GM18511 (cell line): ENCODE results near the gene HIC2.
"Not testable (repeated sequence)": the region's sequence is repeated elsewhere in the genome, so short reads cannot be mapped to it uniquely, and the experiment has no call there.

Experiments used
- ATAC-seq: cut with Tn5 transposase; IDR thresholded peaks from one replicate; pipeline ENCODE4 v1.9.1; 2021; ENCODE audit warnings: mild to moderate bottlenecking, moderate library complexity; ENCODE audit not compliant: unreplicated experiment

Gene HIC2, protein sequence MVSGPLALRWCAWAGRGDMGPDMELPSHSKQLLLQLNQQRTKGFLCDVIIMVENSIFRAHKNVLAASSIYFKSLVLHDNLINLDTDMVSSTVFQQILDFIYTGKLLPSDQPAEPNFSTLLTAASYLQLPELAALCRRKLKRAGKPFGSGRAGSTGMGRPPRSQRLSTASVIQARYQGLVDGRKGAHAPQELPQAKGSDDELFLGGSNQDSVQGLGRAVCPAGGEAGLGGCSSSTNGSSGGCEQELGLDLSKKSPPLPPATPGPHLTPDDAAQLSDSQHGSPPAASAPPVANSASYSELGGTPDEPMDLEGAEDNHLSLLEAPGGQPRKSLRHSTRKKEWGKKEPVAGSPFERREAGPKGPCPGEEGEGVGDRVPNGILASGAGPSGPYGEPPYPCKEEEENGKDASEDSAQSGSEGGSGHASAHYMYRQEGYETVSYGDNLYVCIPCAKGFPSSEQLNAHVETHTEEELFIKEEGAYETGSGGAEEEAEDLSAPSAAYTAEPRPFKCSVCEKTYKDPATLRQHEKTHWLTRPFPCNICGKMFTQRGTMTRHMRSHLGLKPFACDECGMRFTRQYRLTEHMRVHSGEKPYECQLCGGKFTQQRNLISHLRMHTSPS

GRCh38 chr22:21417227-21417746, at the start of gene HIC2:
Gene HIC2 (plus strand): TSS chr22:21417371. CDS start chr22:21442832, 25,461 bp downstream.
- peak; percentile 81 for ATAC-seq

DNA sequence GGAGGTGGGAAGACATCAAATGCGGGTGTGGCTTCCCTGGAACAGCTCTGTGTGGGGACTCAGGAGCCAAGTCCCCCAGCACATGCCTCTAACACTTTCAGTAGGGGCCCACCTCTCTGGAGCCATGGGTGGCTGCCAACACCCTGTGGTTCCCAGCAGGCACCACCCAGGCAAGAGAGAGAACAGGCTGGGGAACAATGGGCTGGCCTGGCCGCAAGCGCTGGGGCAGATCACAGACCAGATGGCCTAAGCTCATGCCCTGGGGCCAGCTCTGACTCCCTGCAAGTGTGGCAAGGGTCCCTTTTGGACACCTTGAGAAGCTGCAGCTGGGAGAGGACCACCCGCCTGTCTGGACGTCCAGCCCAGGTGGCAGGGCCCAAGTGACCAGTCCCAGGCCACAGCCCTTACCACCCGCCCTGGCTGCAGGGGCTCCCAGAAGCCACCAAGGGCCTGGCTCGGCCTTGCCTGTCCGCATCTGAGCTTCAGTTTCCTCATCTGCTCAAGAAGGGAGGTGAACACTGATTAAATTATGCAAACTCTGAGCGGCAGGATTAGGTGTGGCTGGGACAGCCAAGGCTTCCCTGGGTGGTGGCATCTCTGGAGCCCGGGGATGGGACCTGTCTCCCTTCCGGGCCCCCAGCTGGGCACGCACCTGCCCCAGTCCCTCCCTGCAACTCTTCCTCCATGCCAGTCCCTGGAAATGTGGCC, 48.4 kb upstream of the HIC2 start:
- ATAC-seq, result not testable (repeated sequence)

DNA sequence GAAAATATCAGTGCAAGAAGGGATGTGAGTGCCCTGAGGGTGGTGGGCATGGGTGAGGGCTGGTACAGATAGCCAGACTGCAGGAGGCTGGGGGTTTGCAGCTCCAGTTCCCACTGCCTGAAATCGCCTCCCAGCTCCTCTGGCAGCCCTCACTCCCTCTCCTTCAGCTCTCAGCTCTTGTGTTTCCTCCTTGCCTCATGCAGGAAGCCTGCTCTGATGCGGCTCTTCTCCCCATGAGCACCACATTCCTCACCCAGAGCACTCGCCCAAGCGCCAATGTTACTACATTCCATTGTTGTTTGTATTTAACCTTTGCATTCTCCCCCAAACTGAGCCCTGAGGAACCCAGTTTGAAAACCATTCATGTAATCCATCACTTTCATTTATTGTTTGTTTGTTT, 41.3 kb upstream of the HIC2 start:
- not testable (repeated sequence) for ATAC-seq

- not testable (repeated sequence) for ATAC-seq
Measured at GRCh38 chr22:21383701-21384467, 33.3 kb upstream of the HIC2 start, which contains the start of gene RIMBP3B. Gene RIMBP3B (plus strand): TSS chr22:21383751. CDS start chr22:21383859, 108 bp downstream.

DNA sequence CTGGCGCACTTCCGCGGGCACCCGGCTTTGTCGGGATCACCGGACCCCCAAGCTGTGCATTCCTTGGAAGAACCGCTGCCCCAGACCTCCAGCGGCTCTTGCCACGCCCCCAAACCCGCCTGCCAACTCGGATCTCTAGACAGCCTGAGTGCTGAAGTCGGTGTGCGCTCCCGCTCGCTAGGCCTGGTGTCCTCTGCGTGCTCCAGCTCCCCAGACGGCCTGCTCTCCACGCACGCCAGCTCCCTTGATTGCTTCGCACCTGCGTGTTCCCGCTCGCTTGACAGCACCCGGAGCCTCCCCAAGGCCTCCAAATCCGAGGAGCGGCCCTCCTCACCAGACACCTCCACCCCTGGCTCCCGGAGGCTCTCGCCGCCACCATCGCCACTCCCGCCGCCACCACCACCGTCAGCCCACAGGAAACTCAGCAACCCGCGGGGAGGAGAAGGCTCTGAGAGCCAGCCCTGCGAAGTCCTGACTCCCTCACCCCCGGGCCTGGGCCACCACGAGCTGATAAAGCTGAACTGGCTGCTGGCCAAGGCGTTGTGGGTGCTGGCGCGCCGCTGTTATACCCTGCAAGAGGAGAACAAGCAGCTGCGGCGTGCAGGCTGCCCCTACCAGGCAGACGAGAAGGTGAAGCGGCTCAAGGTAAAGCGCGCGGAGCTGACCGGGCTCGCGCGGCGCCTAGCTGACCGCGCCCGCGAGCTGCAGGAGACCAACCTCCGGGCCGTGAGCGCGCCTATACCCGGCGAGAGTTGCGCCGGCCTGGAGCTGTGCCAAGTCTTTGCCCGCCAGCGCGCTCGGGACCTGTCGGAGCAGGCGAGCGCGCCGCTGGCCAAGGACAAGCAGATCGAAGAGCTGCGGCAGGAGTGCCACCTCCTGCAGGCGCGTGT, 32.5 kb upstream of the HIC2 start:
- ATAC-seq, result not testable (repeated sequence)

- ATAC-seq, result not testable (repeated sequence)
Measured at GRCh38 chr22:21389480-21389879, 27.7 kb upstream of the HIC2 start.

DNA sequence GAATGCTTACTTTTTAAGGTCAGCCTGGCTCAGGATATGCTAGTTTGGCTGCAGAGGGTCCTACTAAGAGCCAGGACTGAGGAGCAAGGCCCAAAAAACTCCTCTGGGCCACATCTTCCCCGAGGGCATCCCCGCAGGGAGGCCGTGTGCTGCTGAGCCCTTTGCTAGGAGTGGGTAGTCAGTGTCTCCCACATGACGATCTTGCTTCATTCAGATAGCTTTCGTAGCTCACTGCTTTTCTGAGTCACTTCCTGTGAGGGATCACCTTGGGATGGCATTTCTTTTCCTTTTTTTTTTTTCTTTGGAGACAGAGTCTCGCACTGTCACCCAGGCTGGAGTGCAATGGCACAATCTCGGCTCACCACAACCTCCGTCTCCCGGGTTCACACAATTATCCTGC, 27.2 kb upstream of the HIC2 start:
- ATAC-seq, result not testable (repeated sequence)

- not testable (repeated sequence) for ATAC-seq
Measured at GRCh38 chr22:21394613-21395012, 22.6 kb upstream of the HIC2 start.

DNA sequence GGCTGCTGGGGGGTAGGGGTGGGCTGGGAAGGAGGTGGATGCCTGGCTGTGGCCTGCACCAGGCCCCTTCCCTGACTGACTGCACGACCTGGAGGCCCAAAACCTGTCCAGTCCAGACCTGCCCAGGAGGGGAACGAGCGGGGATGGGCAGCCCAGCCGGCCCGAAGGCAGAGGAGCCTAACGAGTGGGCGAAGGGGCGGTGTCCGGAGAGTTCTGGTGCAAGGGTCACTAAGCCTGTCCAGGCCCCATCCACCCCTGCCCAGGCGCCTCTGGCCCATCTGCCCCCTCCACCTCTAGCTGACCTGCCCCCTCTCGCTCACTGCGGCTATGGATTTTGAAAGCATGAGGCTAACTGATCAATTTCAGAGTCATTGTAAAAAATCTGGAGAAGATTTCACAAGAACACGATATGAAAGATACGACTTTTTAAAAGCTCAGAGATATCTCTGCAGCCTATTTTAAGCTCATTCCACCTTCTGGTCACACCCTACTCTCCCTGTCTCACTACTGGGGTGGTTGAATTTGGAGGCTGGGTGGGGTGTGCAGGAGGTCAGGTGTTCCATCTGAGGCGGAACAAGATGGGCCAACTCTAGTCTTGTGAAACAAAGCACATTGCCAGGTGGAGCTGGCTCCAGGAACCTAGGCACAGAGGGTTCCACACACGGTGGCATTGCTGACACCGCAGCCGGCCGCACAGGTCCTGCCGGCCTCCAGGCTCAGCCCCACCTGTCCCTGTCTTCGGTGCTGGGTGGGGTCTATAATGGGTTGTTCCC, 15.8 kb upstream of the HIC2 start:
- ATAC-seq, result not testable (repeated sequence)

DNA sequence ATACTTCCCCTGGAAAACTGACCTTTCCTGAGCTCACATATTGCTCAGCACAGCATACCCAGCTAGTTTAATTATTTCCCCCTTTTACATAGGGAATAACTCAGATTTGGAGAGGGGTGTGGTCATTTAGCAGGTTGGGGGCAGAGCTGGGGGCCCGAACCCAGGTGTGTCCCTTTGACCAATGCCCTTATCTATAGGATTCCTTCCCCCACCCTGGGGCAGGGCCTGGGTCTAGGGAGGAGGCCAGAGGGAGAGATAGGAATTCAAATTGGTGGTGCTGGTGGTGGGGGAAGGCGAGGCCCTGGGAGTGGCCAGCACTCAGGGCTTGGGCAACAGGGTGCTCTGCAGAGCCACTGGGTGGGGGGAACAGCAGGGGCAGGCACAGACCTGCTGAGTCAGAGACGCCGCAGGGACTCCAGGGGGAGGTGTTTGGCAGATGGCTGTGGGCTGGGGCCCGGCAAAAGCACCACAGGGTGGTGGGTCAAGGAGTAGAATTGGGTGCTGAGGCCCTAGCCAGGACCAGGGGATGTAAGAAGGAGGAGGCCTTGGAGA, 14.3 kb upstream of the HIC2 start:
- ATAC-seq, result not testable (repeated sequence)

- ATAC-seq, result not testable (repeated sequence)
Measured at GRCh38 chr22:21407139-21407538, 10.0 kb upstream of the HIC2 start.

DNA sequence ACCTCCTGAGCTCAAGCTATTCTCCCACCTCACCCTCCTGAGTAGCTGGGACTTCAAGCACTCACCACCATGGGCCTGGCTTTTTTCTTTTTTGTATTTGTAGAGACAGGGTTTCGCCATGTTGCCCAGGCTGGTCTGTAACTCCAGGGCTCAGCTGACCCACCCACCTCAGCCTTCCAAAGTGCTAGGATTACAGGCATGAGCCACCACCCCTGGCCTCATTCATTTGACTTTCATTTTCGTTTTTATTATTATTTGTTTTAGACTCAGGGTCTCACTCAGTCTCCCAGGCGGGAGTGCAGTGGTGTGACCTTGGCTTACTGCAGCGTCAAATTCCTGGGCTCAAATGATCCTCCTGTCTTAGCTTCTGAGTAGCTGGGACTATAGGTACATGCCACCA, 9.4 kb upstream of the HIC2 start:
- not testable (repeated sequence) for ATAC-seq

GRCh38 chr22:21416375-21416774, 796 bp upstream of the HIC2 start:
- ATAC-seq, result not testable (repeated sequence)

- not testable (repeated sequence) for ATAC-seq
Measured at GRCh38 chr22:21417853-21418252, 682 bp downstream of the HIC2 start.

- ATAC-seq, result not testable (repeated sequence)
Measured at GRCh38 chr22:21418974-21419638, 1.9 kb downstream of the HIC2 start.

DNA sequence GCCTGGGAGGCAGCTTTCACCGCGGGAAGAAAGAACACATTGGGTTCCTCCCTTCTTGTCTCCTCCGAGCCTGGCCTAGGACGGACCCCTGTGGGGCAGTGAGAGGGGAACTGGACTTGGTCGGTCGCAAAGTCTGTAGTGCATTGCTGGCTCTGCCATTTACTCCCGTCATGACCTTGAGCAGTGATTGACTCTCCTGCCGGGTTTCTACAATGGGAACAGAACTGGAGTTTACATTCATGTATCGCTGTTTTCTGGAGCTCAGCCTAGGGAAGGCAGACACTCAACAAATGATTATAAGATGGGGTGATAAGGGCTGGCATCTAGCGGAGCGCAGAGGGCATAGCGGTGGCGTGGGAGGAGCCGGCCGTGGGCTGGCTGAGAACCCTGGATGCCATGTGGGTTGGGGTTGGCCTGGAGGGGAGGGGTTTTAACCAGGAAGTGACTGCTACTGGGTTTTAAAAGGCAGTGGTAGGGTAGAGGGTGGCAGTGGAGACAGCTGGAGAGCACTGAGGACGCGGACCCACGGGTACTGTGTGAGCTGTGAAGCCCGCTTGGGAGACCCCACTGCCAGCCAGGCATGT, 3.1 kb downstream of the HIC2 start:
- not testable (repeated sequence) for ATAC-seq

DNA sequence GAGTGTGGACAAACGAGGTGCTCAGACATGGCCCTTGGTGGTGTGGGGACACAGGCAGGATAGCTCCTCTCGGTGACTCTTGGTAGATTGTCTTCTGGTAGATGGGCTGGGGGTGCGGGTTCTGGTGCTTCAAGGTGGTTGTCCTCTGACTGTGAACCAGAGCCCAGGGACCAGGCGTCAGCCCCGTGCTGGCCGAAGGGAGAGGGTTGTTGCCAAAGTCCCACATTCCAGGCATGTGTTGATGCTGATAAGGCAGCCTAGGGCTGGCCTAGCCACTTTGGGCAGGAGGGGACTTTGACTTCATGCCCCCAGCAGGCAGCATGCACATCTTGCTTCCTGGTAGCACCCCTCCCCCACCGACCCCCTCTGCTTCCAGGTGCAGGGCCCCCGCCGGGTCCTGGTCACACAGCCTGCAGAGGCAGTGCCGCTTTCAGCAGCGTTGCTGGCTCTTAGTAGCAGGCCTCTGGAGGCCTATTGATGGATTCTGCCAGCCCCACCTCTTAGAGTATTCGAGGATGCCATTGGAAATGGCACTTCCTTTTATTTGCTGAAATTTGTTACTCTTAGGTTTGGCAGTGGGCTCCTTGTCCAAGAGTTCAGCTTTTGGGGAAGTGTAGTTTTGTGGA, 7.0 kb downstream of the HIC2 start:
- ATAC-seq, result not testable (repeated sequence)
